Endothelial cell of umbilical vein (primary cell): Measurements from ENCODE around the gene EIF3K. TPM values are rescaled to one million over a fixed set of nuclear protein-coding genes. Genes with fewer than 3 reads are reported as not detected.

Source experiments
- BruUV-seq: library from RNA; stranded (reverse); fragments of 400-500 nt; replicated peaks from 2 replicates; lab custom pipeline; 2021; lab: Mats Ljungman, UMichigan
- CTCF ChIA-PET: fragments of 300-600, 350-600 bp; sonication (Branson Sonifier 250); formaldehyde crosslinking; loops from one replicate; lab custom pipeline; 2021; ENCODE audit warnings: antibody characterized with exemption, inconsistent platforms; lab: Charles Lee
- POLR2A ChIA-PET: fragments of 300-600, 350-600 bp; sonication (Branson Sonifier 250); formaldehyde crosslinking; loops from one replicate; lab custom pipeline; 2021; ENCODE audit warnings: antibody characterized with exemption, inconsistent platforms; lab: Charles Lee
- DNase-seq: peaks from one replicate; pipeline ENCODE4 v3.0.0-alpha.2; 2011; ENCODE audit warnings: low read depth, low spot score
- FAIRE-seq: peaks from 2 replicates; lab custom pipeline; 2011; peaks lifted over from hg19 to GRCh38; lab: Jason Lieb, UNC
- H2AFZ ChIP-seq: 2 replicates; pipeline ENCODE4 v1.6.0; 2012; ENCODE audit warnings: low read depth, low read length, control low read depth, inconsistent platforms
- H3K27ac ChIP-seq: 2 replicates; pipeline ENCODE4 v1.5.1; 2011; ENCODE audit warnings: low read depth, mild to moderate bottlenecking, control low read depth, low read length, moderate library complexity; ENCODE audit not compliant: insufficient read depth
- H3K27me3 ChIP-seq, 2 experiments: 2 replicates each; pipeline versions ENCODE4 v1.6.0 to v1.6.1; 2011; ENCODE audit warnings: low read length in 2 of 2, mixed read lengths in 1 of 2; ENCODE audit not compliant: control insufficient read depth in 2 of 2, insufficient read depth in 2 of 2
- H3K36me3 ChIP-seq, 2 experiments: 2 replicates in 1 of 2; 3 replicates in 1 of 2; pipeline ENCODE4 v1.5.1; 2011; ENCODE audit warnings: low read length in 2 of 2, mild to moderate bottlenecking in 1 of 2, moderate library complexity in 1 of 2; ENCODE audit not compliant: control insufficient read depth in 2 of 2, insufficient read depth in 2 of 2; ENCODE audit errors: extremely low read depth in 1 of 2
- H3K4me1 ChIP-seq: 3 replicates; pipeline ENCODE4 v1.5.1; 2011; ENCODE audit warnings: mild to moderate bottlenecking, low read length; ENCODE audit not compliant: control insufficient read depth, insufficient read depth; ENCODE audit errors: extremely low read depth
- H3K4me2 ChIP-seq: 2 replicates; pipeline ENCODE4 v1.6.1; 2011; ENCODE audit warnings: low read length, control low read depth, mixed read lengths; ENCODE audit not compliant: insufficient read depth
- H3K4me3 ChIP-seq, 3 experiments: fragments of 200-600 bp in 1 of 3; sonication (generic), shearing (Covaris generic) in 1 of 3; replicated peaks in 1 of 3; 2 replicates each; pipeline ENCODE4 v1.5.1; 2011 to 2016; ENCODE audit warnings: control low read depth in 3 of 3, low read length in 3 of 3, mild to moderate bottlenecking in 2 of 3, inconsistent platforms in 1 of 3, low read depth in 1 of 3, moderate library complexity in 1 of 3; ENCODE audit not compliant: insufficient read depth in 1 of 3
- H3K79me2 ChIP-seq: 2 replicates; pipeline ENCODE4 v1.6.0; 2012; ENCODE audit warnings: low read length, inconsistent platforms; ENCODE audit not compliant: control insufficient read depth, insufficient read depth
- H3K9ac ChIP-seq: replicated peaks from 2 replicates; pipeline ENCODE3; 2011; ENCODE audit warnings: low read length, control low read depth; ENCODE audit not compliant: insufficient read depth; ENCODE audit errors: extremely low read depth
- H3K9me1 ChIP-seq: replicated peaks from 3 replicates; pipeline ENCODE4 v1.6.0; 2011; ENCODE audit warnings: mild to moderate bottlenecking, low read length; ENCODE audit not compliant: control insufficient read depth, insufficient read depth; ENCODE audit errors: extremely low read depth
- H3K9me3 ChIP-seq: replicated peaks from 2 replicates; pipeline ENCODE4 v1.5.1; 2012; ENCODE audit warnings: low read length, inconsistent platforms; ENCODE audit not compliant: control insufficient read depth, insufficient read depth
- H4K20me1 ChIP-seq: replicated peaks from 2 replicates; pipeline ENCODE3; 2011; ENCODE audit warnings: mild to moderate bottlenecking, low read length; ENCODE audit not compliant: control insufficient read depth, insufficient read depth; ENCODE audit errors: extremely low read depth
- FOS ChIP-seq: IDR thresholded peaks from 2 replicates; pipeline ENCODE4 v1.6.1; 2011; ENCODE audit warnings: mild to moderate bottlenecking, low read length, moderate library complexity, borderline replicate concordance; ENCODE audit not compliant: insufficient read depth
- GATA2 ChIP-seq: IDR thresholded peaks from 2 replicates; pipeline ENCODE4 v1.7.0; 2011; ENCODE audit warnings: low read depth, mild to moderate bottlenecking, moderate library complexity, mixed read lengths, low read length; ENCODE audit not compliant: insufficient read length, insufficient read depth
- MAX ChIP-seq: IDR thresholded peaks from 2 replicates; pipeline ENCODE4 v1.6.1; 2011; ENCODE audit not compliant: insufficient read depth, insufficient read length
- POLR2AphosphoS5 ChIP-seq: IDR thresholded peaks from 2 replicates; pipeline ENCODE4 v1.6.1; 2012; ENCODE audit warnings: low read depth, mild to moderate bottlenecking, control low read depth, low read length, moderate library complexity; ENCODE audit not compliant: insufficient read depth
- dilution Hi-C: fragments of 300-500 bp; cut with MboI; formaldehyde crosslinking; loops from one replicate; pipeline ENCODE4 v1.15.0; 2019; ENCODE audit warnings: low sequenced_read_pairs; ENCODE audit not compliant: extremely low pct_ligation_motif_present
- intact Hi-C: fragments of 100-400 bp; cut with micrococcal nuclease; formaldehyde crosslinking; loops from one replicate; pipeline ENCODE4 v1.10.0; 2022
- polyA plus RNA-seq, 4 experiments: library from polyadenylated mRNA; depleted of rRNA in 3 of 4; stranded (reverse) in 3 of 4; unstranded in 1 of 4; fragments of >200 nt; gene quantifications; 2 replicates each; pipeline versions ENCODE4 v1.2.1 to v1.2.3, GENCODE V29; 2011 to 2012; ENCODE audit warnings: missing spikeins in 1 of 4
- total RNA-seq: library from RNA; stranded (reverse); gene quantifications from 2 replicates; pipeline ENCODE4 v1.2.3, GENCODE V29; 2021
- TF ChIP-seq, protein P1 (sequence below), 2 donors: IDR thresholded peaks; 1 replicate in 1 of 2; 2 replicates in 1 of 2; pipeline ENCODE4 v1.5.1; 2011; ENCODE audit warnings: low read length in 2 of 2, mild to moderate bottlenecking in 2 of 2, moderate library complexity in 2 of 2, control low read depth in 1 of 2, inconsistent platforms in 1 of 2, low read depth in 1 of 2; ENCODE audit not compliant: insufficient read depth in 1 of 2; ENCODE audit errors: extremely low read depth in 1 of 2

The EIF3K gene
- total and polyA plus RNA-seq, 2 donors (not counting 3 experiments of a cell fraction or from before 2014, with no cell fraction given), result 267 to 584 TPM

GRCh38 chr19:38634757-38635482, 15.9 kb downstream of the EIF3K start:
- no peaks in the 10 kb centered on the region for H3K9me1 ChIP-seq
- FAIRE-seq, result peak; percentile 57
- H3K9me3 ChIP-seq, result no peaks in the 10 kb centered on the region
- H3K9ac ChIP-seq, result no peak overlapping the region
- H3K36me3 ChIP-seq, result peaks cover 6 to 12% of the 10 kb centered on the region in 2 experiments
- ChIA-PET CTCF (interaction anchor here (0.6 to 4.4 kb wide), 40 partner anchors 10 to 736 kb away, joined by 3 to 66 read pairs (median 4); partner anchors contain the start of genes ACTN4, CAPN12, EIF3K and FAM98C), POLR2A (no interaction called here)
- H3K27me3 ChIP-seq, result no peaks in the 10 kb centered on the region
- H3K4me1 ChIP-seq, result no peaks in the 10 kb centered on the region
- no peak overlapping the region for H3K4me3 ChIP-seq
- no peak overlapping the region for H3K4me2 ChIP-seq
- intact Hi-C loops (loop anchor here (1.0 to 10.0 kb wide), 4 partner anchors 91 to 400 kb away; partner anchors contain the start of gene FAM98C), dilution Hi-C loops (no loop called here)
- TF ChIP-seq, protein P1, sequence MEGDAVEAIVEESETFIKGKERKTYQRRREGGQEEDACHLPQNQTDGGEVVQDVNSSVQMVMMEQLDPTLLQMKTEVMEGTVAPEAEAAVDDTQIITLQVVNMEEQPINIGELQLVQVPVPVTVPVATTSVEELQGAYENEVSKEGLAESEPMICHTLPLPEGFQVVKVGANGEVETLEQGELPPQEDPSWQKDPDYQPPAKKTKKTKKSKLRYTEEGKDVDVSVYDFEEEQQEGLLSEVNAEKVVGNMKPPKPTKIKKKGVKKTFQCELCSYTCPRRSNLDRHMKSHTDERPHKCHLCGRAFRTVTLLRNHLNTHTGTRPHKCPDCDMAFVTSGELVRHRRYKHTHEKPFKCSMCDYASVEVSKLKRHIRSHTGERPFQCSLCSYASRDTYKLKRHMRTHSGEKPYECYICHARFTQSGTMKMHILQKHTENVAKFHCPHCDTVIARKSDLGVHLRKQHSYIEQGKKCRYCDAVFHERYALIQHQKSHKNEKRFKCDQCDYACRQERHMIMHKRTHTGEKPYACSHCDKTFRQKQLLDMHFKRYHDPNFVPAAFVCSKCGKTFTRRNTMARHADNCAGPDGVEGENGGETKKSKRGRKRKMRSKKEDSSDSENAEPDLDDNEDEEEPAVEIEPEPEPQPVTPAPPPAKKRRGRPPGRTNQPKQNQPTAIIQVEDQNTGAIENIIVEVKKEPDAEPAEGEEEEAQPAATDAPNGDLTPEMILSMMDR (IDR thresholded peaks at IDR 0.05; ENCODE audit: extremely low read depth in 1 of 2, insufficient read depth in 1 of 2, low read depth in 1 of 2, low read length in 2 of 2), result peak; percentile 90 to 93
- TF ChIP-seq POLR2AphosphoS5 (peak; percentile 23), GATA2 (no peak), FOS (no peak), MAX (no peak)
- no TSS peak for BruUV-seq
- no peaks in the 10 kb centered on the region for H3K79me2 ChIP-seq
- no peaks in the 10 kb centered on the region for H4K20me1 ChIP-seq
- H3K27ac ChIP-seq, result no peak overlapping the region
- peak; percentile 64 for DNase-seq
- H2AFZ ChIP-seq, result no peak overlapping the region
